ENCODE results near the gene CAPN10. TPM values are rescaled to one million over a fixed set of nuclear protein-coding genes. Genes with fewer than 3 reads are reported as not detected.

The CAPN10 gene
- total RNA-seq, 1 donor from 2014 or later = 31.2 TPM

Other genes with a start within 250 kb of the CAPN10 start
- 2.4 and 11.3 TPM in 2 replicates for gene GPC1, start 151.1 kb upstream of the CAPN10 start, total RNA-seq
- gene ANKMY1, start 28.7 kb upstream of the CAPN10 start, total RNA-seq = 3.5 and 6.0 TPM in 2 replicates
- 2.0 and 2.2 TPM in 2 replicates for gene DUSP28, start 26.4 kb upstream of the CAPN10 start, total RNA-seq
- gene RNPEPL1, start 18.2 kb upstream of the CAPN10 start, total RNA-seq = 16.6 and 19.8 TPM in 2 replicates
- gene GPR35, start 38.7 kb downstream of the CAPN10 start, total RNA-seq = 0.40 TPM in 1 of 2 replicates, not detected in the other
- not detected in 2 replicates for gene AQP12B, start 96.2 kb downstream of the CAPN10 start, total RNA-seq
- gene AQP12A, start 105.1 kb downstream of the CAPN10 start, total RNA-seq = not detected in 2 replicates
- gene KIF1A, start 233.5 kb downstream of the CAPN10 start, total RNA-seq = under 0.01 and 0.20 TPM in 2 replicates